Measurements from ENCODE around the gene ASIC5.

Gene ASIC5

GRCh38 chr4:155879767-155880166 is 13.7 kb upstream of the ASIC5 start:
- no peak for FAIRE-seq

GRCh38 chr4:155878611-155879010 is 12.5 kb upstream of the ASIC5 start:
- FAIRE-seq, result no peak

DNA sequence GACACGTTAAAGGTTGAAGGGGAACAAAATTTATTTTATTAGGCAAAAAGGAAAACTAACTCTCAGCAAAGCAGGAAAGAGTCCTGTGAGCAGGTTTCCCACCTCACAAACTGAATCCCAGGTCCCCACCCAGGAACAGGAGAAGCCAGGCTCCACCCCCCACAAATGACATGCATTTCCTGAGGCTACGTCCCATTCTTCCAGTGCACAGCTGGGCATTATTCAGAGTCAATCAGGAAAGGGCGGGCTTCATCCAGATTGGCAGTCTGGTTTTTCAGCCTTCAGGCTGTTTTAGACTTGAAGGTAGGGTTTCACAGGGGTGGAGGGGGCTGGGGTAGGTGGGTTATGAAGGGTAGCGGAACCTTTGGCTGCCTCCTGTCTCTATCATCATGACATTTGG is 11.9 kb upstream of the ASIC5 start:
- no peak for FAIRE-seq

GRCh38 chr4:155875878-155876277 is 9.8 kb upstream of the ASIC5 start:
- no peak for FAIRE-seq

DNA sequence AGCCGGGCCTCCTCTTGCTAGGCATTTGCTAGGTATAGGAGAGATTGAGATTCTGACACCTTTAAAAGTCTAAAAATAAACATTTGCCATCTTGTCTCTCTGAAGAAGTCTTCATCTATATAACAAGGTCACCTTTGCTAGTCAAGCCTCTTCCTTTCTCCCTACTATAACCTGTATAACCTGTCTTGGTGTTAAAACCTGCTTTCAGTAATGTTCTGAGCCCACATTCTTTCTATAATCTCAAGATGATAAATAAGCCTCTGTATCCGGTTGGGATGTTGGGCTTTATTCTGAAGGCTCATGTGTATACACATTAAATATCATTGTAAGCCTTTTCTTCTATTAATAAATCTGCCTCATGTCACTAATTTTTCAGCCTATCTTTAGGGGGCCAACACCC is 10.2 kb downstream of the ASIC5 start:
- FAIRE-seq, result no peak

- no peak for FAIRE-seq
Measured at GRCh38 chr4:155854582-155855226, 11.4 kb downstream of the ASIC5 start.

DNA sequence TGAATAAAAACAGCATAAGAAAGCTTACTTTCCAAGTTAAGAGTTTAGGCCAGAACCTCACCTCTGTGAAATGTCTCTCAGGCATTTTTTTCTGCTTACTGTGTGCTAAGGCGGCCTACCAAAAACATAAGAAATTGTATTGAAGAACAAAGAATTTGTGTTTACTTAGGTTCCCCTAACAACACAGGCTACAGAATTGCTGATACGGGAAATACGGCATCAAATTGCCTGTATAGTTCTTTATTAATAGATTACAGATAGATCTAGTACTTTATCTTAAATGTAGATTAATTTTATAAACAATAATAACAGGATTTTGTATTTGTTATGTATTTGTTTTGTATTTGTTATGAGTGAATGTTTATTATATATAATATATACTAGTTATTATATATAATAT is 12.9 kb downstream of the ASIC5 start:
- no peak for FAIRE-seq

GRCh38 chr4:155849042-155849441 is 17.0 kb downstream of the ASIC5 start:
- FAIRE-seq, result no peak

DNA sequence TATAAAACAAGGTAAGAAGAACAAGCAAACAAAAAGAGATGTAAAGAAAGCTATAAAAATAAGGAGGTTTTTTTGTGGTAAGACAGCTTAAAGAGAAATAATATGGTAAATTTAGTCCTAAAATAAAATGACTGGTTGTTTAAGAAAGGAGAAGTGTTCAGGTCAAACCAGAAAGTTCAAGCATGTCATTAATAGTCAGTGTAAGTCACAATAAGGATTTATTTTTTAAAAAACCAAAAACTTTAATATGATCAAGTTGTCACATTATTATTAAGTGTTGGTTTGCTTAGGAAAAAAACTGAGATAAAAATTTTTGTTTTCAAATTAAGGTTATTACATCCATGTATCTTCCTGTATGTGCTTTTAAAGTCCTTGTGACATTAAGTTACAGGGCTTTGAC is 19.1 kb downstream of the ASIC5 start:
- FAIRE-seq, result peak; percentile 68

DNA sequence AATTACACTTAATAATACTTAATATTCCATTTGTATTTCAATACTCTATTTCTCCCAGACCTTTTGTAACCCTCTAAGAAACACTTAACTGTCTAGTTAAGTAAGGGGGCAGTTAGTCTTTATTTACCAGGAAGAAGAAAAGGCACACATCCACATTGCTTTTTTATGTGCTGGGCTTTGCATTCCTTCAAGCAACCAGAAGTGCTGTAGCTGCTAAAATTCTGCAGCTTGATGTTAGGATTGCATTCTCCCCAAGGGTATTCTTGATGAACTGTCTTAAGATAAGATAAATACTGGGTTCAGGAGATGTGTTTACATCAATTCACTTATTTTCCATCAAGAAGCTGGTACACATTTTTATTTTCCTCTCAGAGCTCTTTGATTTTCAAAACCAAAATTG is 24.0 kb downstream of the ASIC5 start:
- FAIRE-seq, result no peak

DNA sequence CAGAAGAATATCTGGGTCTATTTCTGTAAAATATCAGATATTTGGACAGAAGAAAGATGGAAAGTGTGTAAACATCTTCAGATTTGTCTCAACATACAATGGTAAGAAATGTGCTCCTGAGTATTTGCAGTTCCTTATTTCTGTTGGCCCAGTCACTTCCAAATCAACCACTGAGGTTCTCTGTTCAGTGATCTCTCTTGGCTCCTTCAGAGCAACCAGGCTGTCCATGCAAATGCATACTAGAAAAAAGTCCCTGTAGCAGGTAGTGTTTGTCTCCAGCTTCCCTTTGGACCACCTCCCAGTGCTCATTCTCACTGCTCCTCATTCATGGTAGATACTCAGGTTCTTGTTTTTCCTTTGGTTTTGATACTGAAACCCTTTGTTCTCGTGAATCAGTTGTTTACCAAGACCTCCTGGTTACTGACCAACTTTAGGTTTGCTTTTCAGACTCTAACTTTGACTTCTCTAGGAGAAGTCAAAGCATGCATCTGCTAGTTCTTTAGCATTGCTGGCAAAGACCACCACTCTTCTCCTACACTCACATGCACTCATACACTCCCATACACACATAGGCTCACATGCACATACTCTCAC is 28.8 kb downstream of the ASIC5 start:
- FAIRE-seq, result no peak

GRCh38 chr4:155832664-155833063 is 33.4 kb downstream of the ASIC5 start:
- FAIRE-seq, result no peak

DNA sequence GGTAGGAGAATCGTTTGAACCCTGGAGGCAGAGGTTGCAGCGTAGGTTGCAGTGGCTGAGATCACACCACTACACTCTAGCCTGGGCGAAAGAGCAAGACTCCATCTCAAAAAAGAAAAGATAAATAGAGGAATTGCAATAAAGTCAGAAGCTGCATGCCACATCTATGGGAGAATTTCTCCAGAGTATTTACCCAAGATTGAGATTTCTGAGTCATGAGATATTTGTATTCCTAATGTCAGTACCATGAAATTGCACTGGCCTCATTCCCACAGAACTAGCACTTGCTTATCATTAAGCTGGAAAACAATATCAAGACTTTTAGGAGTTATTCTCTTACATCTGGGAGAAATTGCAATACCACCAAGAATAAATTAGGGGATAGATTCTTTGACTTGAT is 37.4 kb downstream of the ASIC5 start:
- no peak for FAIRE-seq

DNA sequence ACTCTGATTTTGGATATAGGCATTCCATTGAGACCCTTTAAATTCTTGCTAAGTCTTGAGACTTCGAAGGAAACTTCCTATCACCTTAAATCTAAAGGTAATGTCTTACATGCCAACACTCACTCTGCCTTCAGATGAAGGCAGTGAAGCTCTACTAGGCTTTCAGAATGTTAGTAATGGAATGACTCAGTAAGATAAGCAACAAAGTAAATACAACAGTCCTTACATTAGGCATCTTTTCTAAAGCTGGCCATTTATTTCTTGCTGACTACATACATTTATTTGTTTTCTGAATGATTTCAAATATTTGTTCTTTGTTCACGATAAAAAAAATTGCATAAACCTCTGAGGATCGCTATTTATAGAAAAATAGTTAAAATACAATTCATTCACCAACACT is 43.5 kb downstream of the ASIC5 start:
- FAIRE-seq, result no peak

DNA sequence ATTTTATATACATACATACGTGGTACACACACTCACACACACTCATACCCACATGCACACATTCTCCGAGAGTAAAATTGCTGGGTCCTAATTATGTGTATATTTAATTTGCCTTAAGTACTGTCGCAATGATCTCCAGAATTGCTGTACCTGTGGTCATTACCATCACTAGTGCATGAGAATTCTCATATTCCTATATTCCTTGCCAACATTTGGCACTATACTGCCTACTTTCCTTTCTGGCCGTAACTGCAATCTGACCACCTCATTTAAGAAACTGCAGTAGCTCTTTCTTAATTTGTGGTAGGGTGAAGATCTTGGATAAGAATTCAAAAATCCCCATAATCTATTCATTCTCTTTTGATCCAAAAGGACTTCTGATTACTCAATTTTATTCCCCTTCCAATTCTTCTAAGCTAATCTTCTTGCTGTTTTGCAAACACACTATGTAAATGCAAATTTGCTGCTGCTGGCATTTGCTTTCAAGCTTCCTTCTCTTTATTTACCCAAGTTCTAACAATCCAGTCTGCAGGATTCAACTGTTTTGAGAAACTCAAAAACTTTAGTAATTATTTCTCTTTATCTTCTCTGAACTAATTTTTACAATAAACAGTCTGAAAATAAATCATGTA is 45.1 kb downstream of the ASIC5 start:
- no peak for FAIRE-seq

GRCh38 chr4:155819066-155819465 is 47.0 kb downstream of the ASIC5 start:
- FAIRE-seq, result no peak

DNA sequence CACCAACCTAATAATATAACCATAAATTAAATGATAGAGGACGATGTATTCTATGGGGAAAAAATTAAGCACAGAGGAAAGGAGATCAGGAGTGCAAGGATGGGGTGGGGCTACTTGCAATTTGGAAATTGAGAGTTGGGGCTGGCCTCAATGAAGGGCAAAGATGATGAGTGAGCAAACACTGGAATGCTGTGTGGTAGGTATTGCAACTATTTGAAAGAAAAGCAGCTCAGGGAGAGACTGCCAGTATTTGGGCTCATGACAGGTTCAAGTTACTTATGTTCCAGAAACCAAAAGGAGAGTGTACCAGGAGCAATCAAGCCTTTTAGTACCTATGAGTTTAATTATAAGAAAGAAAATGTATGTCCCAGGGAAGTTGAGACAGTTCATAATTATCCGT is 47.4 kb downstream of the ASIC5 start:
- no peak for FAIRE-seq

- no peak for FAIRE-seq
Measured at GRCh38 chr4:155811083-155811482, 55.0 kb downstream of the ASIC5 start.

GRCh38 chr4:155809835-155810234 is 56.2 kb downstream of the ASIC5 start:
- peak; percentile 100 for FAIRE-seq

GRCh38 chr4:155807021-155807420 is 59.1 kb downstream of the ASIC5 start:
- FAIRE-seq, result no peak

GRCh38 chr4:155805016-155805415 is 61.1 kb downstream of the ASIC5 start:
- FAIRE-seq, result no peak

- FAIRE-seq, result no peak
Measured at GRCh38 chr4:155802190-155802959, 63.7 kb downstream of the ASIC5 start.

- FAIRE-seq, result no peak
Measured at GRCh38 chr4:155800685-155801343, 65.3 kb downstream of the ASIC5 start.

GRCh38 chr4:155799794-155800123 is 66.3 kb downstream of the ASIC5 start:
- no peak for FAIRE-seq

Measured in islet of Langerhans (tissue), 1 donor.